Tibial nerve (tissue), 4 donors: ENCODE data around the gene SYNGR1. TPM values are rescaled to one million over a fixed set of nuclear protein-coding genes. Genes with fewer than 3 reads are reported as not detected.
"Not testable (repeated sequence)": the region's sequence is repeated elsewhere in the genome, so short reads cannot be mapped to it uniquely, and the experiment has no call there.

Experiments
- DNase-seq, 2 donors: peaks; one replicate each; pipeline ENCODE4 v3.0.0-alpha.2; 2019; ENCODE audit warnings: low spot score in 2 of 2
- H3K27ac ChIP-seq, 4 donors: fragments of 200-600 bp; sonication (generic) in 3 of 4; one replicate each; pipeline ENCODE4 v1.5.1; 2017 to 2019; ENCODE audit warnings: mild to moderate bottlenecking in 1 of 4
- H3K27me3 ChIP-seq, 2 donors: fragments of 200-600 bp; sonication (generic) in 1 of 2; one replicate each; pipeline versions ENCODE4 v1.5.1 to v1.6.0; 2017 to 2019
- H3K36me3 ChIP-seq, 3 donors: fragments of 200-600 bp; sonication (generic); one replicate each; pipeline ENCODE4 v1.5.1; 2018 to 2019
- H3K4me1 ChIP-seq, 4 donors: fragments of 200-600 bp; sonication (generic) in 3 of 4; one replicate each; pipeline ENCODE4 v1.5.1; 2017 to 2019
- H3K4me3 ChIP-seq, 4 donors: fragments of 200-600 bp; sonication (generic) in 3 of 4; one replicate each; pipeline ENCODE4 v1.5.1; 2017 to 2019; ENCODE audit warnings: mild to moderate bottlenecking in 1 of 4, moderate library complexity in 1 of 4
- H3K9me3 ChIP-seq, 4 donors: fragments of 200-600 bp; sonication (generic) in 3 of 4; one replicate each; pipeline ENCODE4 v1.5.1; 2017 to 2019
- EP300 ChIP-seq, 2 donors: sonication (generic); formaldehyde crosslinking; IDR thresholded peaks; one replicate each; pipeline ENCODE4 v1.6.1; 2017; ENCODE audit warnings: antibody characterized with exemption in 2 of 2, mild to moderate bottlenecking in 1 of 2
- POLR2A ChIP-seq, 2 donors: fragments of 450-650 bp; IDR thresholded peaks; one replicate each; pipeline ENCODE4 v1.6.1; 2017; ENCODE audit warnings: antibody characterized with exemption in 2 of 2, mild to moderate bottlenecking in 2 of 2, moderate library complexity in 2 of 2
- WGBS, 2 donors: methylation state at CpG; one replicate each; pipeline ENCODE4 v1.1.5; 2018; 5-methylcytosine and 5-hydroxymethylcytosine counted together
- total RNA-seq, 4 donors: library from RNA; depleted of rRNA; stranded (reverse); fragments of >200 nt; gene quantifications; one replicate each; pipeline ENCODE4 v1.1.0, GENCODE V29; 2016
- TF ChIP-seq, protein P1 (sequence below), 5 experiments: fragments of 200-600 bp in 3 of 5; fragments of 450-650 bp in 2 of 5; sonication (generic) in 3 of 5; IDR thresholded peaks; one replicate each; pipeline ENCODE4 v1.5.1; 2016 to 2019; ENCODE audit warnings: antibody characterized with exemption in 5 of 5, mild to moderate bottlenecking in 3 of 5, moderate library complexity in 2 of 5

SYNGR1 gene
- total RNA-seq, 4 donors from 2014 or later = 21.1 to 32.8 (median 25.5) TPM

DNA sequence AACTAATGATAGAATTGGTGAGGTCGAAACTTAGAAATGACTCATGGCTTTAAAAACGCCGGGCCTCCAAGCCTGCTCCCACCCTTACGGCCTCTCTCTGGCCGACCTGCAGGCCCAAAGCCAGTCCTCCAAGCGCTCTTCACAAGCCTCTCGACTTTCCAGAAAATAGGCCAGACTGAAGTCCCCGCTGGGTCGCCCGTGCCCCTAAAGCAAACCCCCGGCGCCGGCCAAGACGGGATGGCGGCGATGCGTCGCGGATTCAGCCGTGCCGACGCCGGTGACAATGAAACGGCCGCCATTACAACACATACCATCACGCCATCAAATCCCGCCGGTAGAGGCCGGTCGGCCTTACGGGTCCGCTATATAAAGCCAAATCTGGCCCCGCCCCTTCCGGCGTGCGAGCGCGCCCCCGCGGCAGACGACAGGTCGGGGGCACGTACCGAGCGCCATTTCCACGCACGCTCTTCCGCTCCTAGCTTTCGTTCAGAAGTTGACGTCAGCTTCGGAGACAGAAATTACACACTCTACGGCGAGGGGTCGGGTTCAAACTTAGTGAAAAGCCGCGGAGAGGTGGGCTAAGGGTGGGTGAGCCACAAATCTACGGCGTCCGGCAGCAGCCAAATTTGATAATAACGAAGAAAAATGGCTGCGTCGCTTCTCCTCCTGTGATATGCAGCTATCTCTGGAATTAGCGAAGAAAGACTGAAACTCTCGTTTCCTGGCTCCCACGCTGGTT lies 30.3 kb upstream of the SYNGR1 start, which contains the start of gene RPL3:
Gene RPL3, minus strand, starts transcription at position 340 of the 739 bp plus-strand sequence. Its CDS starts 26 bp downstream, at position 314.
- TF ChIP-seq POLR2A (IDR thresholded peaks at IDR 0.05) (peak; percentile 83 to 92), EP300 (IDR thresholded peaks at IDR 0.05) (peak; percentile 97 to 100)
- TF ChIP-seq, protein P1, sequence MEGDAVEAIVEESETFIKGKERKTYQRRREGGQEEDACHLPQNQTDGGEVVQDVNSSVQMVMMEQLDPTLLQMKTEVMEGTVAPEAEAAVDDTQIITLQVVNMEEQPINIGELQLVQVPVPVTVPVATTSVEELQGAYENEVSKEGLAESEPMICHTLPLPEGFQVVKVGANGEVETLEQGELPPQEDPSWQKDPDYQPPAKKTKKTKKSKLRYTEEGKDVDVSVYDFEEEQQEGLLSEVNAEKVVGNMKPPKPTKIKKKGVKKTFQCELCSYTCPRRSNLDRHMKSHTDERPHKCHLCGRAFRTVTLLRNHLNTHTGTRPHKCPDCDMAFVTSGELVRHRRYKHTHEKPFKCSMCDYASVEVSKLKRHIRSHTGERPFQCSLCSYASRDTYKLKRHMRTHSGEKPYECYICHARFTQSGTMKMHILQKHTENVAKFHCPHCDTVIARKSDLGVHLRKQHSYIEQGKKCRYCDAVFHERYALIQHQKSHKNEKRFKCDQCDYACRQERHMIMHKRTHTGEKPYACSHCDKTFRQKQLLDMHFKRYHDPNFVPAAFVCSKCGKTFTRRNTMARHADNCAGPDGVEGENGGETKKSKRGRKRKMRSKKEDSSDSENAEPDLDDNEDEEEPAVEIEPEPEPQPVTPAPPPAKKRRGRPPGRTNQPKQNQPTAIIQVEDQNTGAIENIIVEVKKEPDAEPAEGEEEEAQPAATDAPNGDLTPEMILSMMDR (IDR thresholded peaks at IDR 0.05) = peak in 3 of 5 experiments; percentile 31 to 69 (median 44)
- Histone ChIP-seq H3K9me3 (no peaks in the 10 kb centered on the region), H3K36me3 (peaks cover 2 to 37% (median 22%) of the 10 kb centered on the region in 3 donors), H3K4me3 (peak within 1 kb of the TSS; percentile 63 to 76 (median 74)), H3K27ac (peak within 1 kb of the TSS; percentile 92 to 99 (median 96)), H3K4me1 (peaks cover 0 to 48% (median 33%) of the 10 kb centered on the region in 4 donors), H3K27me3 (no peaks in the 10 kb centered on the region)
- DNase-seq = peak; percentile 97 to 98
- 0 to 1% methylated on average over 36 to 37 of the region's 65 CpGs for WGBS, 2 donors

DNA sequence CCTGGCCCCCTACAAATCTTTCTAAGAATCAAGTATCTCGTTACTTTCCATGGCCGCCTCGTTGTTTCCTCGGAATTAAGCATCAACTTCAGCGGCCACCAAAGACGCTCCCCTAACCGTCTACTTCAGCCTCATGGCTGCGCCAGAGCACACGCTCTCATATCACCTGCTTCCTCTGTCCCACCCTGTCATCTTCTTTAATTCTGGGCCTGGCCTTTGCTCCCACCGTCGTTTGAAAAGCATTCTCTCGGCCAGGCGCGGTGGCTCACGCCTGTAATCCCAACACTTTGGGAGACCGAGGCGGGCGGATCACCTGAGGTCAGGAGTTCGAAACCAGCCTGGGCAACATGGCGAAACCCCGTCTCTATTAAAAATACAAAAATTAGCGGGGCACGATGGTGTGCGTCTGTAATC lies 29.2 kb upstream of the SYNGR1 start:
- H3K36me3 ChIP-seq = peaks cover 2 to 26% (median 10%) of the 10 kb centered on the region in 3 donors
- not testable (repeated sequence) for H3K27me3 ChIP-seq, DNase-seq, H3K9me3 ChIP-seq
- H3K4me3 ChIP-seq = peak overlapping the region in 2 of 4 donors; percentile 72 to 75
- H3K27ac ChIP-seq = peak overlapping the region in 3 of 4 donors; percentile 96 to 99 (median 97)
- 89 to 93% methylated on average over 24 of the region's 24 CpGs for WGBS, 2 donors
- peaks cover 0 to 36% (median 29%) of the 10 kb centered on the region in 4 donors for H3K4me1 ChIP-seq

DNA sequence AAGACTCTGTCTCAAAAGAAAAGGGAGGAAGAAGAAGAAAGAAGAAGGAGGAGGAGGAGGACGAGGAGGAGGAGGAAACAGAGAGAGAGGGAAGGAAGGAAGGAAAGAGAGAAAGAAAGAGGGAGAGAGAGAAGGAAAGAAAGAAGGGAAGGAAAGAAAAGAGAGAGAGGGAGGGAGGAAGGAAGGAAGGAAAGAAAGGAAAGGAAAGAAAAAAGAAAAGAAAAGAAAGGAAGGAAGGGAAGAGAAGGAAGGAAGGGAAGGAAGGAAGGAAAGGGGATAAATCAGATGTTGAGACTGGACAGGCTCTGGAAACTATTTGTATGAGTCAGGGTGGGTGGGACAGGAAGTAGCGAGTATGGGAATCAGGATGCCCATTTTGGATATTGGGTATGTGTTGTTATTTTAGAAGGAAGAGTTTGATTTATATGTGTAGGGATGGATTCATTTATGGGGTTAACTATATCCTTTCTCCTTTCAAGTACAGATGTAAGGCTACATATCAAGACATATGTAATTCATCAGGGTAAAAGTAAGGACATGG lies 24.3 kb upstream of the SYNGR1 start:
- no peaks in the 10 kb centered on the region for H3K27me3 ChIP-seq
- WGBS, 2 donors = 53 to 57% methylated on average over 2 of the region's 2 CpGs

DNA sequence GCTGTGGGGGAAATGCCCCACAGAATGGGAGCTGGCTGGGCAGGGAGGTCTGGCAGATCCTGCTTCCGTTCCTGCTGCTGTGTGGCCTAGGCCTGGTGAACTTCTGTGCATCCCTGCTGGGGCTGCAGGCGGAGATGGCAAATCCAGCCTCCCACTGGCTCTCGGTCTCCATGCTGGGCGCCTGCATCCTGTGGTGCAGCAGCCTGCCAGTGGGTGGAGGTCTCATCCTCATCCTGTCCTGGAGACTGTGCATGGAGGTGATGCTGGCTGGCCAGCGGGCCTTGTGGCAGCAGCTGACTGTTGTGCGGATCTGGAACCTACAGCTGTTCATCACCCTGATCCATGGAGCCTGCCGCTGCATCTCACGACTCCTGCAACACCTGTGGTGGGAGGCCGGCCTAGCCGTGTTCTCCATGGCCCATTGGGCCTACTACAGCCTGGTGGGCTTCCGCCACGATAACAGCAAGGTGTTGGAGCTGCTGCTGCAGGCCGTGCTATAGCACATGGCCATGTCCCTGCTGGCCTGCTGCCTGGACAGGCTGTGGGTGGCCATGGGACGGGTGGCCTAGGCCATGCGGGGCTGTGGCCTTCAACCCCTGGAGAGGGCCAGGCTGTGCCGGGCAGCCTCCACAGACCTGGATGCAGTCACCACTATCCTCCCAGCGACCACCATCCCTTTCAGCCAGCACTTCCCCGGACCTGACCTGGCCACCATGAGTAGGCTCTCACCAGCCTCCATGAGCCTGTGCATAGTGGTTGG lies 21.6 kb upstream of the SYNGR1 start:
- DNase-seq = no peak
- TF ChIP-seq POLR2A (IDR thresholded peaks at IDR 0.05) (no peak), EP300 (IDR thresholded peaks at IDR 0.05) (no peak)
- TF ChIP-seq, protein P1 (IDR thresholded peaks at IDR 0.05) = no peak
- H3K27ac ChIP-seq = no peak overlapping the region
- H3K36me3 ChIP-seq = no peaks in the 10 kb centered on the region
- H3K27me3 ChIP-seq = no peaks in the 10 kb centered on the region
- H3K4me1 ChIP-seq = peaks cover 0 to 20% (median 0%) of the 10 kb centered on the region in 4 donors
- 87 to 93% methylated on average over 11 to 13 of the region's 18 CpGs for WGBS, 2 donors
- no peak overlapping the region for H3K4me3 ChIP-seq
- no peaks in the 10 kb centered on the region for H3K9me3 ChIP-seq

More for the DNA sequence above, 24.3 kb upstream of the SYNGR1 start:
- Histone ChIP-seq H3K27ac (no peak overlapping the region), H3K4me1 (peaks cover 0 to 4% (median 1%) of the 10 kb centered on the region in 4 donors), H3K36me3 (no peaks in the 10 kb centered on the region), H3K9me3 (no peaks in the 10 kb centered on the region), H3K4me3 (no peak overlapping the region)
- TF ChIP-seq POLR2A (IDR thresholded peaks at IDR 0.05) (no peak), EP300 (IDR thresholded peaks at IDR 0.05) (no peak)
- TF ChIP-seq, protein P1 (IDR thresholded peaks at IDR 0.05) = no peak
- no peak for DNase-seq

DNA sequence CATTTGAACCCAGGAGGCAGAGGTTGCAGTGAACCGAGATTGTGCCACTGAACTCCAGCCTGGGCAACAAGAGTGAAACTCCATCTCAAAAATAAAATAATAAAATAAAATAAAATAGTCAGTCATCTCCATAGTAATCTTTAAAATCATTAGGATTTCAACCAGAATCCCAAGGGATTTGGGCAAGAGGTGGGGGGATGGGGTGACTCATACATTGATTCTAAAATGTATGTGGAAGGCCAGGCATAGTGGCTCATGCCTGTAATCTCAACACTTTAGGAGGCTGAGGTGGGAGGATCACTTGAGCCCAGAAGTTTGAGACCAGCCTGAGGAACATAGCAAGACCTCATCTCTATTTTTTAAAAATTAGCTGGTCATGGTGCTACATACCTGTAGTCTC lies 19.2 kb upstream of the SYNGR1 start:
- not testable (repeated sequence) for H3K27me3 ChIP-seq, H3K4me3 ChIP-seq, DNase-seq, H3K9me3 ChIP-seq, H3K36me3 ChIP-seq, H3K27ac ChIP-seq
- 100% methylated on average over 1 of the region's 1 CpG for WGBS, 2 donors
- peaks cover 0 to 20% (median 0%) of the 10 kb centered on the region in 4 donors for H3K4me1 ChIP-seq
